Left kidney (tissue), 2 donors: Measurements from ENCODE around the gene CD40LG. TPM values are rescaled to one million over a fixed set of nuclear protein-coding genes. Genes with fewer than 3 reads are reported as not detected.

Source experiments
- DNase-seq: peaks from one replicate; pipeline ENCODE4 v3.0.0-alpha.2; 2013
- polyA plus RNA-seq: library from polyadenylated mRNA; unstranded; fragments of 120-200 nt; gene quantifications from one replicate; pipeline ENCODE4 v1.2.1, GENCODE V29; 2013; ENCODE audit not compliant: insufficient read length

Gene CD40LG
- polyA plus RNA-seq, 1 donor = not detected

DNA sequence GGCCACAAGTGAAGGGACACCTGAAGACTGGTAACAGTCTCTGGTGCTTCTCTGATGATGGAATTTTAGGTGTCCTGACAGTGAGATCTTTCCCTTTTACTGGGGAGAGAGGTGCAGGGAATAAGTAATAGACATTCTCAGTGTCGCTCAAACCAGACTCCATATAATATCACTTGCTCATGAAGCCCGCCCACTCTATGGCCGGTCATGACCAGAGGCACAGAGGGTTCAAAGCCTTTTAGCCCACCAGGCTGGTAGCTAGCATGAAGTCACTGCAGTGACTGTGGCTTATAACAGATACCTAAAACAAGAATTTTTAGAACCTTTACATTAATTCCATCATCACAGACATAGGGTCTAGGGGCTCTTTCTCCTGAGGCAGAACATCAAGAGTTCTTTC is 2.9 kb downstream of the CD40LG start:
- no peak for DNase-seq

DNA sequence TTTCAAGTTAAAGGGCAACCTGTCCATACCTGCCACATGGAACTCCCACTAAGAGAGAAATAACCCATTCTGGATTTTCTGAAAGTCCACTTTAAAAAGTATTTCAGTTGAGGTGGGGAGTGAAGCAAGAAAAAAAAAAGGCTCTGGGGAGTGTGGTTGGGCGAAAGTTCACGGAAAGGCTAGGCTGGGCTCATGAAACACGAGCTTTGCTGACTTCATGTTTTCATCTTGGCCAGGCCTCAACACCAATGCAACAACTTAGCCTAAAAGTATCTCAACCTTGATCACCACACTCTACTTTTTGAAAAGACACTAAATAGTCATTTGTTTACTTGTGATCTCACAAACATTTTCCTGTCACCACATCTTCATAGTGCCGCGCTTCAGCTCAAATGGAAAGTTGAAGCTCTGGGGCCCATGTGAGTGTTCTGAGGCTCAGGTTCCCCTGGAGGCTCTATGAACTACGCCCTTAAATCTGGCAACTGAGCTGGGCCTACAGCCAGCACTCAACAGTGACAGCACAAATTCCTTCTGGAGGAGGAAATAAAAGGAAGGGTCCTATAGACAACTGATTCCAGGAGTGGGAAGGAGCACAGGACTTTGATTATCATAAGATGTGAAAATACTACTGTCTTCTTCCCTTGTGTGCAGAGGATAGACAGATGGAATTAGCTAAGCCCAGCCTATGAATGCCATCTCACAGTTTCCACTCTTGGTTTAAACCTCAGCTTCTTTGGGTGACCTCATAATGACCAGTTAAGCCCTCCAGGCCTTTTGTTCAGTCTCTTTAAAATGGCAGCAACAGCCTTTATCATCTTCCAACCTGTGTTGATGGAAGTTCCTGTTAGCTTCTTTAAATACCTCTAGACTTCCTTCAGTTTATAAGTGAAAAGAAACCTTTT is 5.1 kb downstream of the CD40LG start:
- DNase-seq = no peak

DNA sequence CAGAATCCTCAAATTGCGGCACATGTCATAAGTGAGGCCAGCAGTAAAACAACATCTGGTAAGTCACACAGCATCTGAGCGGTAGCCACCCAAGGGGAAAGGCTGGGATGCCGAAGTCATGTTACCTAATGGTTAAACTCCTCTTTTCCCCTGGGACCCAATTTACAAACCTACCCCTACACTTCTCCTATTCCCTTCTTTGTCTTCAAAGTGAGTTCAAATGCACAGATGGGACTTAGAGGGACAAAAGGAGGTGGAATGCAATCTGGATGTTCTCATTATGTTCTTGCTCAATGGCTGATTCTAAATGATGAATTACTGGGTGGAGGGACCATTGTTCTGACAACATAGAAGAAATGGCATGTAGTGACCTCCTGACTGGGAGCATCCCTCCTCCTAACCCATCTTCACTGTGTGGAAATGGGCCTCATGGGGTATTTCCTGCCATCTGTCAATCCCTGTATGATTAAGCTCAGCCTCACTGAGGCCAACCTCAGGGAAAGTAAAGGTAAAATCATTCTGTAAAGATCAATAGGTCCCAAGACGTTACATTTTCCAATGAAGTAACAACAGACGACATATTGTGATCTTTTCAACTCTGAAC is 8.5 kb downstream of the CD40LG start:
- no peak for DNase-seq

DNA sequence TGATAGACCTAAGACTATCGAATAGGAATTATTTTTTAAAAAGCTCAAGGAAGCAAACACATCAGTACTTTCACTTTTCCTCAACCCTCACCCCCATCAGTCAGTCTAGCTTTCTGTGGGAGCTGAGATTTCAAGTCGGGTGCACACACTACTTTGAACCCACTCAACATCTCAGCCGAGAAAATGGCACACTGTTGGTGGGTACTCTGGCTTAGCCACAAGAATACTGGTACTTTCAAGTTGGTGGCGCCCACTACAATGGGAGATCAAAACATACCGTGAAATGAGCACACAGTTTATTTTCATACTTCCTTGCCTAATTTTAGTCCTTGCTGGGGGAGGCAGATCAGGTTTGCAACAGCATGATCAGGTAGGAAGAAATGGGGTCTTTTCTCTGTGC is 10.2 kb downstream of the CD40LG start:
- DNase-seq = no peak

DNA sequence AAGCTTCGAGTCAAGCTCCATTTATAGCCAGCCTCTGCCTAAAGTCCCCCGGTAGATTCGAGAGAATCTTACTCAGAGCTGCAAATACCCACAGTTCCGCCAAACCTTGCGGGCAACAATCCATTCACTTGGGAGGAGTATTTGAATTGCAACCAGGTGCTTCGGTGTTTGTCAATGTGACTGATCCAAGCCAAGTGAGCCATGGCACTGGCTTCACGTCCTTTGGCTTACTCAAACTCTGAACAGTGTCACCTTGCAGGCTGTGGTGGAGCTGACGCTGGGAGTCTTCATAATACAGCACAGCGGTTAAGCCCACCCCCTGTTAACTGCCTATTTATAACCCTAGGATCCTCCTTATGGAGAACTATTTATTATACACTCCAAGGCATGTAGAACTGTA is 11.2 kb downstream of the CD40LG start:
- no peak for DNase-seq

DNA sequence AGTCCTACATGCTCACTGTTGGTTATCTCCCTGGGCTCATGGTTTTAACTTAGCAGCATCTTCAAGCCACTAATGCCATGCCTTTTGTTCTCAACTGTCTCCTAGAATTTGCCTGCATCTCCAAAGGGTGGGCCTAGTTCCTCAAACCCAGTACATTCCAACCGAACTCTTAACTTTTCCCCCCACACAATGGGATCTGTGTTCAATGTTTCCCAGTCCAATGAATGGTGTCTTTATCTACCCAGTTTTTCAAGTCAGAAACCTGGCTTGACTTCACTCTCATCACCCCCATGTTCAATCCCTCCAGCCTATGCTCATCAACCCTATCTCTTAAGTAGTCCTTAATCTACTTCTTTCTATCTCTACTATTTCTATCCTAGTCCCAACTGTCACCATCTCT is 12.9 kb downstream of the CD40LG start:
- no peak for DNase-seq

DNA sequence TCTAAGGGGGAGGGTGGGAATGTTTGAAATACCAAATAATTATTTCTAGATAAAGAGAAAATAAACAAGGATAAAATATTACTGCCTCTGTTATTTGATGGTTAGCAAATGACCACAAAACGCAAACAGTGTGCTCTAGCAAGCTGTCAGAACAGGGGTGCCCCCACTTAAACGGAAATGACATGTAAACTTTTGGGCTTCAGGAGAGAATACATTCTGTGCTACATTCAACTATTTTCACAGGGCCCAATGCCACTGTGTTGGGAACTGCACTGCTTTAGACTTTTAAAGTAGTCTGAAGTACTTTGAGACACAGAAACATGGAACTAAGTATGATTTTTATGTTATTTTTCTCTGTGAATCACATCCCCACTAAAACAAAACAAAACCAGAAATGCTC is 14.1 kb downstream of the CD40LG start:
- no peak for DNase-seq

DNA sequence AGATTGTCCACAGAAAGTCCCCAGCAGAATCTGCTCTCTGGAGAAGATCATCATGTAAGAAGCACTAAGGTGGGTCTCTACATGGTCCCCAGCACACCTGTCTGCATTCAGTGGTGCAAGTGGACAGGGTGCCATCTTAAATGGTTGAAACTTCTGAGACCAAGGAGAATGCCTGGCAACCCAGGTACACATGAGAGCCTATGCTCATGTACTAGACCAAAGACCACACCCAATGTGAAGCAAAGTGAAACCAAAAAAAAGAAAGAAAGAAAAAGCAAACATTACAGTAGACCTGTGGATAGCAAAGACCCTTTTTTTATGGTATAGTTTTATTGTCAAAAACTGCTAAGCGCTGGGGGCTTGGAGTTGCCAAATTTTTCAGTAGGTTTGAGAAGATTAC is 15.0 kb downstream of the CD40LG start:
- no peak for DNase-seq

DNA sequence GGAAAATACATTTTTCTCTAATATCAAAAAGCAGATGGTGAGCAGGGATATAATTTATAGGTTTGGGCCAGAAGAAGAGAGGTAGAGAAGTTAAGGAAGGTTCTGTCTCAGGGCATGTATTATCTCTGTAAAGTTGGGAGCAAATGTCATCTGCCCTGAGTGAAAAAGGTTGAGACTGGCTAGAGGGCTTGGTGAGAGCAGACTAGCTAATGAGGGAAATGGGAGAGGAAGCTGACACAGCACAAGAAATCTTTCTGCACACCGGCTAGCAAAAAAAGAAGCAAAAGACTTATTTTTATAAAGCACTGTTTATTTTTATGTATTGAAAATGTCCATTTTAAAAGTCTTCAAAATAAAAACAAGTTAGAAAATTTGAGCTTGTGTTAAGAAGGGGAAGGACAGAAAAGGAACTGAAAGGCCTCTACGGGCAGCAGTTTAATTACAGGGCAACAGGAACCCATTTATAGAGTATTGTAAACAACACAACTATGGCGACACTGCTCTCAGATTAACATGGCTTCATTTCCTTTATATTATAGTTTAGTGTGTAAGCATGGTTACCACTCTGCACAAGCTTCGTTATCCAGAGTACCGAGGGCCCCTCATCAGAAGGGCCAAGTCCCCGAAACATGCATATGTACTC is 17.4 kb downstream of the CD40LG start:
- DNase-seq = no peak

DNA sequence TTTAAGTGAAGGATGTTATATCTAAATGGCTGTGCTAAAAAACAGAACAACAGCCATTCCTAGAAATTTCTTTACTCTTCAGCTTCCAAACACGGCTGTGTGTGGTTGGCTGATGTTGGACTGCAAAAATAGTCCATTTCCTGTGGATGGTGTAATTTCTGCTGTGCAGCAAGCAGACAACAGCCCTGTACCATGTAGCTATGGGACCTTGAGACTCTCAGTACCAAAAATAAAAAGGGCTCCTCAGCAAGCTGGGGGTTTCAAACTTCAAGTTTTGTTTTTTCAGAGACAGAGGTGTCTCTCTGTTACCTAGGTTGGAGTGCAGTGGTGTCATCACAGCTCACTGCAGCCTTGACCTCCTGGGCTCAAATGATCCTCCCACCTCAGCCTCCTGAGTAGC is 18.1 kb downstream of the CD40LG start:
- no peak for DNase-seq

DNA sequence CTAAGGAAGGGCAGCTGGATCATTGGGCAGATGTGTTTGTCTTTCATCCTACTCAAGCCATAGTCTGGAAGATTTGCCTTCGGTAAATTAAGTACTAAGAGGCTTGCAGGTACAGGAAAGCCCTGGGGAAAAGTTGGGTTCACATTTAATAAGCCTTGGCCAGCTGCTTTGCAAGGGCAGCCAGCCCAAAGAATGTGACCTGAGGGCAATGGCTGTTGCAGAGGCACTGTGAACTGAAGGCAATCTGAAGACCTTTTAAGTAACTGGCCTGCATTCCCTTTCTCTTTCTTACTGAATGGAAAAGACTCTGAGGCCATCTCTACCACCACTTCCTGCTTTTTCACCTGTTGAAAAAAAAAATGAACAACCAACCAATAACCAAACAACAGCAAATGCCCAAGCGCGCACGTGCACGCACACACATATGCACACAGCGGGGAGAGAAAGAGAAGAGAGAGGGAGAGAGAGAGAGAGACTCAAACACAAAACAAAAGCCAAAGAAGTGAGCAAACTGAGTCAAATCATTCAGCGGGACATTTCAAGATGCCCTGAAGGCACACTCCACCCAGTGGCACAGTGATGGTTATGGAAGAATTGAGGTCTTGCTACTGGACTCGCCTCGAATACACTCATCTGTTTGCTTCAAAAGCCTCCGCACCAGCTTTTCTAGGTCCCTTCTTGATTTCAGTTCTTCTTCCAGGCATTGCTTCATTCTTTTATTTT is 19.6 kb downstream of the CD40LG start:
- no peak for DNase-seq

DNA sequence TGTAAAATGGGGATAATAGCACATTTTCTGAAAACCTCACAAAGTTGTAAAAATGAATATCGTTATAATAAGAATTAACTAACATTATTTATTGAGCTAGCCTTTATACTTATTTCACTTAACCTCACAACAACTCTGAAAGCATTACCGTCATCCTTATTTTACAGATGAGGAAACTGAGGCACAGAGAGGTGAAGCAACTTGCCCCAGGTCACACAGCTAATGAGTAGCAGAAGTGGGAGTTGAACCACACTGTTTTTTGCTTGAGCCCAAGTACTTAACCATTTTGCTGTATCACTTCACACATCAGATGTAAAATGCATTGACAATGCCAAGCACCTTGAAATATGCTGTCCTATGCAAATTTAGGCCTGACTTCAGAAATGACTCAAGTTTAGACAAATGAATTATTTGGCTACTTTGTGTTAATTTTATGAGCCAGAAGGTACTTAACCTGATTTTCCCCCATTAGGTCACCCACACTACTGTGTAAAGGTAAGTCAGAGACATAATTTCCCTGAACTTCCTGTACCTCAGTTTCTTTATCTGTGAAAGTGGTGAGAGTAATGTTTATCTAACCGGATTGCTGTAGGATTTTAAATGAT is 23.1 kb downstream of the CD40LG start:
- DNase-seq = no peak

DNA sequence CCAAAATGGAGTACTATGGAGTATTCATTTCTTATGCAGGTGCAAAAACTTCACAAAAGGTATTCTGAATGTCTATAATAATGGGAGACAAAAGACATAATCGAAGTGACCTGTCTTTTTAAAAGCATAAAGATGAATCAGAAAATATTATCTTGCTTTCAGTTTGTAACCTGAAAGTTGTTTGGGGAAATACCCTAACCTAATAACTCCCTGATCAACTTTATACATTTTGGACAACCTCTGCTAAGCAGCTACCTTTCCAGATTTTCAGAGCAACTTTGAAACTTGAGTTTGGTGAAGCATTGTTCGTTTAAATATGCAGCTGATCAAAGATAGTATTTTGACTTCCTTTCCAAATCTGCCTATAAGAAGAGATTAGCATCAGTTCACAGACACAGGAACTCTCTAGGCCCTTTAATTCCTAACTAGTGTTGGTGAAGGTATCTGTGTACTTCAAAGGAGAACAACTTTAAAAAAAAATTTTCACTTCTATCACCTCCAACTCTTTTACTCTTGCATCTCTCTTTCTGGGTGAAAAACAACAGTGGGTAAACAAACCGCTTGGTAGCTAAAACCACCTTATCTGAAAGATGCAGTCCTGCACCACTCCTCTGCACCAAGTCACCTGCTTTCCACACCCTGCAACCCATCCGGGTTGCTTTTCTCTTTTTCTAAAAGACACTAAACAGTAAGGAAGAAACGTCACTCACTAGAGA is 26.5 kb downstream of the CD40LG start:
- DNase-seq = no peak

DNA sequence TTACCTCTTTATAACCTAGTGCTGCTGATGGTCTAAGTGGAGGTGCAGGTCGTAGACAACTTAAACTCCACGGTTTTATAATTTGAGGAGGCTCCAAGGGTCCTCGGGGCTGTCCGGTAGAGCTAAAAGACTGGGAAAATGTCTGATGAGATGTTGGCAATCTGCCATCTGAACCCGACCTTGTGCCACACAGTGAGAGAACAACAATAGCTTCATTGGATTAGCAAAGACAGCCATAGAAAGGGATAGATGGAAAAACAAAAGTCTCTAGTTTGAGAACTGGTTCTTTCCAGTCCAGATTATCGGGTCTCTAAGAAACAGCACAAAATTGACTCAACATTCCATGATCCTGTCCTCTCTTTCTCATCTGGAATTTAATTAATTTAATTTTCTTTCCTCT is 31.6 kb downstream of the CD40LG start:
- no peak for DNase-seq

DNA sequence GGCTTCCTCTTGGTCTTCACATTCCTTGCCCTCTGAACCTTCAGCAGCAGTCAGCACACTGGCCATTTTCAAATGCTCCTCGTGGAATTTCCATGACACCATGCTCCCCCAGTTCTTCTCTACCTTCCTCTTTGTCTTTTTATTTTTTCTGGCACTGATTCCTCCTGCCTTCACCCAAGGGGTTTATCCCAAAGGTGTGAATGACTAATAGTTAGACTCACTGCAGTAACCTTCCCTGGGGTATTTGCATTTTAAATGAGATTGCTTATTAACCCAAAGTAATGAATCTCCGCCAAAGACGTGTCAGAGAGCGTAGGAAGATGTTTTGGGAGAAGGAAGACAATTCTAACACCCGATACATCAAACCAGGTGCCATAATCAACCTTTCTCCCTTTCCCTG is 36.2 kb downstream of the CD40LG start:
- DNase-seq = no peak

DNA sequence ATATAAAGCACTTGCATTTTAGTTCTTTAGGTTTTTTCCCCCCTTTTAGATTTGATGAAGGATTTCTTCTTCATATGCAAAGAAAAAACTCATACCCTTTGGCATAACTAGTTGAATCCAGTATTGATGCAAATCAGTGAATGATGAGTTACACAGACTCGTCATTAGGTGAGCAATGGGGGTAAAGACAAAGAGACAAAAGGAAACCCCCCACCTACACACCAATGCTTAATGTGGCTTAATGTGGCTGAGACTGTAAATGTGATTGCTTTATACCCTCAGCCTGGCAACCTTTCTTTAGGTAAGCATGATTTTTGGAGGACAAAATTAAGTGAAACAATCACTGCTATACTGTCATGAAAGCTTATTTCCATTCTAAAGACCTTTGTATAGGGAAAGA is 39.5 kb downstream of the CD40LG start:
- DNase-seq = no peak

DNA sequence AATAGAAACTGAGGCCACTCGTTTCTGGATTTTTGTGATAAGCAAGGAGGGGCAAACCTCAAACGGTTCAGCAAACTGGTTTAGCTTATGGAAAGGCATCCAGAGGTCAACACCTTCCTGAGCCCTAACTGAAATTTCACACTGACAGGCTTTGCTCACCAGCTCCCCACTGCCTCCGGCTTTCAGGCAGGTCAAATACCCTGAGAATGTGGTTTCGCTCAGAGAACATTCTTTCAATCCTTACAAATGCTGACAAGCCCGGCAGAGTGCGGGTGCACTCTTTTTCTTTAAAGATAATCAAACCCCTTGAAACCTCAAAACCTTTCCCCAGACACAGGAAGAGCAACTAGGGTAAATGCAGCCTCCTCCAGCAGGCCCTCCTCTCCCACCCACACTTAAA is 41.5 kb downstream of the CD40LG start:
- no peak for DNase-seq

DNA sequence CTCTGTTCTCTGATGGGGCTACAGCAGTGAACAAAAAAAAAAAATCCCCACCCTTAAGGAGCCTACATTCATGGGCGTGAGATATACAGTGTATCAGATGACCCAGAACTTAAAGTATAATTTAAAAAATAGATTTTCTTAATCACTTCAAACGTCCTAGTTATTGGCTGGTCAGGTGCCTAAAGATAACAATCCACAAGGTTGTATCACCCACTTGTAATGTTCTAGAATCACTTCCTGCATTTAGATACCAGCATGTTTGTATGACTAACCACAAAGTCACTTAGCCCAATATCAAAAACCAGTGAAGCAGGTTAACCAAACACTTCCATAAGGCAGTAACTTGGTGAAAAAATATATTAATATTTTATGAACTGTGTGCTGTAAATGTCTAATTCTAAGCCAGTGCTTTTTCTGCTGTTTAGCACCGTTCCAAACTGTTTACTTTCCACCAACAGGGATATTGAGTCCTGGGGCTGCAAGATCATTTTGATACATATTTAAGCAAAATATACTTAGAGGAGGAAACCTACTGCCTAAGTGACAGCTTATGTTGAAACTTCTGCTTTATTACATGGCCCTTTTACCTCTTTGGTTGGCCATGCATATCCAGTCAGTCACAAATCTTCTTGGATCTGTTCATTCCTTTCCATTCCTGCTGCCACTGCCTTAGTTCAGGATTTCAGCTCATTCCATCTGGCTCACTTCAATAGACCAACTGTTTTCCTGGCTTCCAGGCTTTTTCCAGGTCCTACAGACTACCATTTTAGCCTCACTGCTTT is 43.3 kb downstream of the CD40LG start:
- no peak for DNase-seq

DNA sequence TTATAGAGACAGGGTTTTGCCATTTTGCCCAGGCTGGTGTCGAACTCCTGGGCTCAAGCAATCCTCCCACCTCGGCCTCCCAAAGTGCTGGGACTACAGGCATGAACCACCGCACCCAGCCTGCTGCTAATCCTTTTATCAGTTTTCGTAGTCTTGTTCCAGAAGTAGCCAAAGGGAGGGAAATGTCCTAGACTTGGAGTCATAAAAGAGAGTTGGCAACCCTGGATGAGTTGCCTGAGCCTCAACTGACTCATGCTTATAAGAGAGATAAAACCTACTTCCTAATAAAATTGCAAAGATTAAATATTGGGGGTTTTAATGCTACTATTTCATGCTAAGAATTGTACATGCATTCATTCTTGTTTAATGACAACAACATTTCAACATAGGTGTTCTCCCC is 44.3 kb downstream of the CD40LG start:
- no peak for DNase-seq

DNA sequence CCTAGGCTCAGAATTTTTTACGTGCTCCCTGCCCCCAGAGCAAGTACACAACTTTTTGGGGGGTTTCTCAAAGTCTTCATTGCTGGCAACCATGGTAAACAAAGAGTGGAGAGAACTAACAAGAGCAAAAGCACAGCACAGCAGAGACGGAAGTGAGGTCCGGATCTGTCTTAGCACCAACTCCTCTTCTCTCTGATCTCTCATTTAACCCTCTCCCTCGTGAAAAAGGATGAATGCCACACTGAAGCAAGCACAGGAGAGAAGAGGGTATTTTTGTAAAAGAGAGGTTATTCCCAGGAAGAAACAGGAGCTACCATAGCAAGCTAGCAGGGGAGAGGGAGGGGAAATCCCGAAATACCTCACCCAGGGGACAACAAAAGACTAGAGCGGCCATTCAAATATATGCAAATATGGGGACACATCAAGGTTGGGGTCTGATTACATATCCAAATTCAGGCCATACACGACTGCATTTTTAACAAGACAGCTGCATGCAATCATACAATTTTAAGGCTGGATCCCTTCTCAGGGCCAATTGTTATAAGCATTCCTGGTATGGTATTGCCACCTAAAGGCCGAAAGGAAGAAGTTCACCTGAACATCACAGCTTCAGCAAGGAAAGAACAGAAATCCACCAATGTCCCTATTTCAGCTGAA is 46.6 kb downstream of the CD40LG start:
- DNase-seq = peak; percentile 41
